Motor neuron (in vitro differentiated cells): ENCODE data around the gene MAD1L1. TPM values are rescaled to one million over a fixed set of nuclear protein-coding genes. Genes with fewer than 3 reads are reported as not detected.

Source experiments
- ATAC-seq, 8 experiments: fragments of 200-7000 bp; cut with Tn5 transposase; replicated peaks in 6 of 8; 2 replicates each; pipeline ENCODE4 v1.8.0; 2021; ENCODE audit warnings: mild to moderate bottlenecking in 8 of 8, moderate library complexity in 8 of 8
- H3K27ac ChIP-seq, 2 donors: fragments of 250-450 bp; sonication (Bioruptor Pico); 2 replicates each; pipeline ENCODE4 v1.9.0; 2021; ENCODE audit warnings: antibody characterized with exemption in 2 of 2, mild to moderate bottlenecking in 2 of 2, moderate library complexity in 1 of 2
- H3K4me1 ChIP-seq, 2 donors: fragments of 250-450 bp; sonication (Bioruptor Pico); replicated peaks in 1 of 2; 2 replicates each; pipeline ENCODE4 v1.6.1; 2021; ENCODE audit warnings: antibody characterized with exemption in 2 of 2, mild to moderate bottlenecking in 2 of 2, moderate library complexity in 1 of 2
- H3K4me3 ChIP-seq, 5 donors: fragments of 250-450 bp; sonication (Bioruptor Pico); 2 replicates each; pipeline ENCODE4 v1.9.0; 2021; ENCODE audit warnings: antibody characterized with exemption in 5 of 5, mild to moderate bottlenecking in 5 of 5, moderate library complexity in 4 of 5
- WGBS, 10 experiments: fragments of 450-650 bp; shearing (Covaris generic); methylation state at CpG; one replicate each; pipeline ENCODE4 v1.0.0; 2022; 5-methylcytosine and 5-hydroxymethylcytosine counted together
- in situ Hi-C, 9 experiments: fragments of 400-800 bp; cut with MboI; loops; one replicate each; pipeline ENCODE4 v1.15.0; 2021; ENCODE audit warnings: low sequenced_read_pairs in 9 of 9, low pct_unique_long_range_greater_than_20kb in 2 of 9; ENCODE audit not compliant: unreplicated experiment in 9 of 9
- total RNA-seq, 8 experiments: library from RNA; unstranded; fragments of 300-600 nt; gene quantifications; 2 replicates each; pipeline versions ENCODE4 v1.2.3 to v1.2.4, GENCODE V29; 2022

Gene MAD1L1
- total RNA-seq, 8 experiments from 2014 or later, result 24.0 to 68.8 (median 32.4) TPM

DNA sequence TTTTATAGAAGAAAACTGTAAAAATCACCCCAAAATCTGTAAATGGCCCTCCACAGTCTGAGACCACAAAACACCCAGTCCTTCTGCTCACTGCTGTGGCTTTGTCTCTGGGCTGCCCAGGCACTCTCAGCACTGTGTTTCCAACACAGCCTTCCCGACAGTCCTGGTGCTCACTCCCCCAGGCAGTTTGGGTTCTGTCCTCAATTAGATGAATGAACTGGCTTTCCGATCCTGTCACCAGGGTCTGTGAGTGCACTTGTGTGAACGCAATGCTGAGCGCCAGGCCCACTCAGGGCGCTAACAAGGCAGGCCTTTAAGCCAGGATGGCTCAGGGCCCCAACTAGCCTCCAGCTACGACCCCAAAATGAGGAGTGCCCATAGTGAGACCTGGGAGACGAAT, 3.3 kb downstream of the MAD1L1 start:
- Histone ChIP-seq H3K4me3 (no peak overlapping the region), H3K27ac (no peak overlapping the region), H3K4me1 (peaks cover 3 to 6% of the 10 kb centered on the region in 2 donors)
- WGBS, 10 experiments, result 60 to 100% (median 91%) methylated on average over 1 to 5 of the region's 7 CpGs; no CpG with 5 or more reads in 4 of the 10 experiments
- in situ Hi-C loops, result loop anchor here in 1 of 9 experiments (25.0 kb wide), 1 partner anchor 567 kb away; the partner anchor contains the start of gene ELFN1
- no peak for ATAC-seq

DNA sequence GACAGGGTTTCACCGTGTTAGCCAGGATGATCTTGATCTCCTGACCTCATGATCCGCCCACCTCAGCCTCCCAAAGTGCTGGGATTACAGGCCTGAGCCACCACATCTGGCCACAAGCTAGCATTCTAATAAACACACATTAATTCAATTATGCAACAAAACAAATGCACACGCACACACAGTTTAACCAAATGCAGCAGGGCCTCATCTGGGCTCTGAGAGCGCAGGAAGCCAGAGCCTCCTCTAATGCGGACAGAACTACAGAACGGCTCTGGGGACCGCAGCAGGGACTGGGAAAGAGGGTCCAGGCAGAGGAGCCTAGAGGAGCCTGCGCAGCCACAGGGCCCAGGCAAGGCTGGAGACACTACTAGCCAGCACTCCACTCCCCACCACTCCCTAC, 3.8 kb downstream of the MAD1L1 start:
- H3K27ac ChIP-seq, result no peak overlapping the region
- in situ Hi-C loops, result loop anchor here in 1 of 9 experiments (25.0 kb wide), 1 partner anchor 567 kb away; the partner anchor contains the start of gene ELFN1
- peak in 3 of 8 experiments; percentile 6 to 45 (median 37) for ATAC-seq
- H3K4me1 ChIP-seq, result peaks cover 3 to 6% of the 10 kb centered on the region in 2 donors
- no peak overlapping the region for H3K4me3 ChIP-seq
- 0 to 90% (median 80%) methylated on average over 1 to 7 of the region's 8 CpGs; no CpG with 5 or more reads in 4 of the 10 experiments for WGBS, 10 experiments

DNA sequence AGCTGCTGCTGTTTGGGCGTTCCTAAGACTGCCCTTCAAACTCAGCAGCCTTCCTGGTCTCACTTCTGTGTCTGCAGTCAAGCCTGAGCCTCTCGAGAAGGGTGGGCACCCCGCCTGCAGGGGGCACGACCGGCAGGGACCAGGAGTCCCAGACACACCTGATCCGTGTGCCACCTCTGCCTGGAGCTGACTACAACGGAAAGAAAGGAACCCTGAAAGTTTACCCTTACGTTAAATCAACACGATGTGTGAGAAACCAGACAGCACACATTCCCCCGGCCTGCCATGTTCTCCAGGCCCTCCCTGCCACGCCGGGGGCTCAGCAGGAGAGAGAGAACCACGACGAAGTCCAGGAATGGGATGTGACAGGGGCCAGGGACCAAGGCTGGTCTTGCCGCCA, 5.0 kb downstream of the MAD1L1 start:
- ATAC-seq, result no peak
- in situ Hi-C loops, result loop anchor here in 1 of 9 experiments (25.0 kb wide), 1 partner anchor 565 kb away; the partner anchor contains the start of gene ELFN1
- Histone ChIP-seq H3K4me3 (no peak overlapping the region), H3K4me1 (peaks cover 0 to 6% of the 10 kb centered on the region in 2 donors), H3K27ac (no peak overlapping the region)
- 83 to 100% (median 92%) methylated on average over 1 to 13 of the region's 15 CpGs; no CpG with 5 or more reads in 3 of the 10 experiments for WGBS, 10 experiments

DNA sequence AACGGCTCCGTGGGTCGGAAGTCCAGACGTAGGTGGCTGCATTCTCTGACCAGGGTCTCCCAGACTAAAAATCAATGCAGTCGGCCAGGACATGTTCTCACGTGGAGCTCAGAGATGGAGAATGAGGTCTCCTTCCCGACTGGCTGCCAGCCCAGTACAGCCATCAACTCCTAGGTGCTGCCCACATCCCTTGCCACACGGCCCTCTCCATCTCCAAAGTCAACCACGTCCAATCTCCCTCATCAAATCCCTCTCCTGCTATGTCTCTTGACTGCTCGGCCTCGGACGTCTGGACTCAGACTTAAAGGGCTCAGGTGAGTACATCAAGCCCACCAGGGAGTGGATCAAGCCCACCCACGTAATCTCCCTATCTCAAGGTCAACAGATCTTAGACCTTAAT, 6.9 kb downstream of the MAD1L1 start:
- 89 to 100% (median 98%) methylated on average over 1 to 10 of the region's 13 CpGs; no CpG with 5 or more reads in 5 of the 10 experiments for WGBS, 10 experiments
- ATAC-seq, result no peak
- no peak overlapping the region for H3K4me3 ChIP-seq
- no peaks in the 10 kb centered on the region for H3K4me1 ChIP-seq
- H3K27ac ChIP-seq, result no peak overlapping the region
- in situ Hi-C loops, result loop anchor here in 1 of 9 experiments (25.0 kb wide), 1 partner anchor 564 kb away; the partner anchor contains the start of gene ELFN1

DNA sequence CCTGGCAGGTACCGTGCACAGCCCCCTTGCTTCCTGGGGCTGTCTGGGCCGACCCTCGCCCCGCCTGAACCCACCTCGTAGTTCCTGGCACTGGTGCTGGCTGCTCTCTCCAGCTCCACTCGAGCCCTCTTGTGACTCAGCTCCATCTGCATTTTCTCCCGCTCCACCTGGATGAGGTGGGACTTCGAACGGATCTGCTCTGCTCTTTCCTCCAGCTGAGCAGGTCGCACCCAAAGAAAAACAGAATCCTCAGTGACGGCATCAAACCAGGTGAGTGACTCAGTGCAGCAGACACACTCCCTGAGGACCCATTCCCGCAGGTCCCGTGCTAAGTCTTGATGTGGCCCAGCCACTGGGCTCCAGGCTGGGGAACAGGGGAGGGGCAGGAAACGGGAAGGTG, 7.4 kb downstream of the MAD1L1 start:
- WGBS, 10 experiments, result 93 to 100% (median 98%) methylated on average over 3 to 8 of the region's 14 CpGs; no CpG with 5 or more reads in 4 of the 10 experiments
- Histone ChIP-seq H3K4me1 (no peaks in the 10 kb centered on the region), H3K27ac (no peak overlapping the region), H3K4me3 (no peak overlapping the region)
- in situ Hi-C loops, result loop anchor here in 1 of 9 experiments (25.0 kb wide), 1 partner anchor 563 kb away; the partner anchor contains the start of gene ELFN1
- no peak for ATAC-seq

DNA sequence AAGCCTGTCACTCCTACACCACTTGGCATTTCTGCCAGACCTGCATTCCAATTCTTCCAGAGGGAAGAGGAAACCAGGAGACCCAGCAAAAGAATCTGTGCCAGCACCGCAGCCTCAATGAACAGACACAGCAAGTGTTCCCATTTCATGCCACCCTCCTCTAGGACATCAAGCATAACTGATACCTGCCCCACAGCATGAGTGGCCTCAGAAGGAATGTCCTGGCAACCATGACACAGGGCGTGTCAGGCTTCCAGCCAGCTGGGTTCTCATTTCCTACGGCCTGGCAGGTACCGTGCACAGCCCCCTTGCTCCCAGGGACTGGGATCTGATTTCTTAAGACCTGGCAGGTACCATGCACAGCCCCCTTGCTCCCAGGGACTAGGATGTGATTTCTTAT, 7.8 kb downstream of the MAD1L1 start:
- Histone ChIP-seq H3K27ac (no peak overlapping the region), H3K4me1 (no peaks in the 10 kb centered on the region), H3K4me3 (no peak overlapping the region)
- in situ Hi-C loops, result loop anchor here in 4 of 9 experiments (25.0 kb wide), 3 partner anchors 563 to 663 kb away; partner anchors contain the start of genes ELFN1 (in 3 of the 4), PSMG3 (in 1 of the 4) and TMEM184A (in 1 of the 4)
- WGBS, 10 experiments, result 60 to 100% (median 80%) methylated on average over 1 to 3 of the region's 4 CpGs; no CpG with 5 or more reads in 6 of the 10 experiments
- ATAC-seq, result no peak

DNA sequence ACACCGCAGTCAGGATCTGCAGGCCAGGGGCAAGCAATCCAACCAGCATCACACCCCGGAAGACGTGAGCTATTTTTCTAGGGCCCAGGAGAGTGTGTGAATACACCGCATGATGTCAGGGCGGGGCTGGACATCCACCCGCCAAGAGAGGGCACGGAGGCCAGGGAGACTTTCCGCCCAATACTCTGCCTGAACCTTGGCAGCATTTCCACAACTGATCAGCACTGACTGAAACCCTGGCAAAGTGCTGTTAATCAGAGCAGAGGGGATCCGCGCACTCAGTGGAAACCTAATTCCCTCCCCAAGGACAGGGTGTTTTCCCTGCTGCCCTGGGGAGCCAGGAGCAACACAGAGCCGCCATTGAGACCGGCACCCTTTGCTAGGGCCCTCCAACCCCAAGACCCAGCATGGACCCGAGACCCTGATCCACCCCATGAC, 8.2 kb downstream of the MAD1L1 start:
- no peak overlapping the region for H3K4me3 ChIP-seq
- WGBS, 10 experiments, result 80 to 100% (median 87%) methylated on average over 1 to 9 of the region's 13 CpGs; no CpG with 5 or more reads in 4 of the 10 experiments
- no peaks in the 10 kb centered on the region for H3K4me1 ChIP-seq
- ATAC-seq, result peak in 2 of 8 experiments; percentile 54 to 63
- in situ Hi-C loops, result loop anchor here in 3 of 9 experiments (25.0 kb wide), 3 partner anchors 562 to 662 kb away; partner anchors contain the start of genes ELFN1 (in 2 of the 3), PSMG3 (in 1 of the 3) and TMEM184A (in 1 of the 3)
- no peak overlapping the region for H3K27ac ChIP-seq

DNA sequence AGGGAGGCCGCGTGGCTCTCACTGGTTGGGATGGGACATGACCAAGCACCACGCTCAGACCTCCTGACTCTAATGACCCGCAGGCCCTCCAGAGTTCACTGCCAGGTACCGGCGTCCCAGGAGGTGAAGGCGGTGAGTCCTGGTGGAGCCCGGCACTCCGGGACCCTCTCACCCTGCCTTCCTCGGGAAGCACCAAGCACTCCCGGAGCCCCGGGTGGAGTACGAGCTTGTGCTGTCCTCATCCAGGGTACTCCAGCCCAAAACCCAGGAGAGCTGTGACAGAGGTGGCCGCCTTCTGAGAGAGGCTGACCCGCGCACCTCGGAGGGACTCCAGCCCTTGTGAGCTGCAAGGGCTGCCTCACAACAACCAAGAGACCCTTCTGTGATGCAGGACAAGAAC, 9.4 kb downstream of the MAD1L1 start:
- ATAC-seq, result no peak
- no peaks in the 10 kb centered on the region for H3K4me1 ChIP-seq
- no peak overlapping the region for H3K4me3 ChIP-seq
- in situ Hi-C loops, result loop anchor here in 3 of 9 experiments (25.0 kb wide), 3 partner anchors 561 to 661 kb away; partner anchors contain the start of genes ELFN1 (in 2 of the 3), PSMG3 (in 1 of the 3) and TMEM184A (in 1 of the 3)
- H3K27ac ChIP-seq, result no peak overlapping the region
- WGBS, 10 experiments, result 80 to 100% (median 100%) methylated on average over 1 to 4 of the region's 17 CpGs; no CpG with 5 or more reads in 6 of the 10 experiments

DNA sequence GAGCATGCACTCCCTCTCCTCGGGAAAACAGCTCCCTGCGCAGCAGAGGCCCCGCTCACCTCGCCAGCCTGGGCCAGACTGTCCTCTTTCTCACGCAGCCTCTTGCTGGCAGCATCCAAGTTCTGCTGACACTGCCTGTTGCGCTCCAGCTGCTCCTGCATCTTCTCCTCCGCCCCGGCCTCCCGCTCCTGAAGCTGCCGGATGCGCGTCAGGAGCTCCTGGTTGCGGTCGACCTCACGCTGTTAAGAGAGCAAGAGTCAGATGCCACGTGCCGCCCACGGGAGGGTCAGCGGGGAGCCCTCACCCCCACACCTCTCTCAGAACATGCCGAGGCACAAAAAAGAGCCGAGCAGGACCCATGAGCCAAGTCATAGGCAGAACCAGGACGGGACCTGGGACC, 10.2 kb downstream of the MAD1L1 start:
- 84 to 98% (median 89%) methylated on average over 3 to 9 of the region's 22 CpGs; no CpG with 5 or more reads in 4 of the 10 experiments for WGBS, 10 experiments
- ATAC-seq, result no peak
- no peak overlapping the region for H3K27ac ChIP-seq
- no peak overlapping the region for H3K4me3 ChIP-seq
- in situ Hi-C loops, result loop anchor here in 3 of 9 experiments (25.0 kb wide), 3 partner anchors 560 to 660 kb away; partner anchors contain the start of genes ELFN1 (in 2 of the 3), PSMG3 (in 1 of the 3) and TMEM184A (in 1 of the 3)
- no peaks in the 10 kb centered on the region for H3K4me1 ChIP-seq

DNA sequence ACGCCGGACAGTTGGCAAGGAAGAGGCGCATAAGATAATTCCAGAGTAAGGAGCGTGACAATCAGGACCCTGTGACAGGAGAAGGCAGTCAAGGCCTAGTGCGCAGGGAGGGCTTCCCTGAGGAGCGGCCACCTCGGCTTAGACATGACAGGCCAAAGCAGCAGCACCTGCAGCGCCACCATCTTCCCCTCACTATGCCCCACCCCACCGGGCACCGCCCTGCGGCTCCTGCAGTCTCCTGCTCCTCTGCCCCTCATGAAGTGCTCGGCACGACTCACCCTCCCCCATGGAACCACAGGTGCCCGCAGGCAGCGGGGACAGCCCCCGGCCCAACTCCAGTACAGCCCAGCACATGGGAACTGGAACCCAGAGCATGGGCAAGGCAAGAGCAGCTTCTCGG, 11.8 kb downstream of the MAD1L1 start:
- ATAC-seq, result no peak

DNA sequence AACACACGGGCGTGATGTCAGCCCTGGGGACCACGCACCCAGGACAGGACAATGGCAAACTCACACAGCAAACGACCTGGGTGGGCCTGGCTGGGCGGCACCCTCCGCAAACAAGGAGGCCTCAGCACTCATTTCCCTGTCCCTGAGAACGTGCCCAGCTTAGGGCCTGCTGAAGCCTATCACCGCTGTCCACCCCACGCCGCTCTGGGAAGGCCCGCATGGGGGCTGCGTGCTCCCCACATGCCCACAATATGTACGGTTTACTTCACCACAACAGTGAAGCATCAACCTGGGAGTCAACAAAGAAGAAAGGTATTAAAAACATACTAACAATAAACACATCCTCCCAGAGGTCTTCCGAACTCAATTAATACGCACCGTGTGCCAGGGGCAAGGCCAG, 12.2 kb downstream of the MAD1L1 start:
- Histone ChIP-seq H3K27ac (no peak overlapping the region), H3K4me1 (no peaks in the 10 kb centered on the region), H3K4me3 (no peak overlapping the region)
- no peak for ATAC-seq
- in situ Hi-C loops, result loop anchor here in 3 of 9 experiments (25.0 kb wide), 3 partner anchors 558 to 658 kb away; partner anchors contain the start of genes ELFN1 (in 2 of the 3), PSMG3 (in 1 of the 3) and TMEM184A (in 1 of the 3)
- WGBS, 10 experiments, result 67 to 100% (median 90%) methylated on average over 1 to 8 of the region's 16 CpGs; no CpG with 5 or more reads in 6 of the 10 experiments

More for the DNA sequence above, 11.8 kb downstream of the MAD1L1 start:
- Histone ChIP-seq H3K4me3 (no peak overlapping the region), H3K4me1 (no peaks in the 10 kb centered on the region), H3K27ac (no peak overlapping the region)
- 90 to 100% (median 100%) methylated on average over 1 to 2 of the region's 17 CpGs; no CpG with 5 or more reads in 5 of the 10 experiments for WGBS, 10 experiments
- in situ Hi-C loops, result loop anchor here in 3 of 9 experiments (25.0 kb wide), 3 partner anchors 559 to 659 kb away; partner anchors contain the start of genes ELFN1 (in 2 of the 3), PSMG3 (in 1 of the 3) and TMEM184A (in 1 of the 3)

DNA sequence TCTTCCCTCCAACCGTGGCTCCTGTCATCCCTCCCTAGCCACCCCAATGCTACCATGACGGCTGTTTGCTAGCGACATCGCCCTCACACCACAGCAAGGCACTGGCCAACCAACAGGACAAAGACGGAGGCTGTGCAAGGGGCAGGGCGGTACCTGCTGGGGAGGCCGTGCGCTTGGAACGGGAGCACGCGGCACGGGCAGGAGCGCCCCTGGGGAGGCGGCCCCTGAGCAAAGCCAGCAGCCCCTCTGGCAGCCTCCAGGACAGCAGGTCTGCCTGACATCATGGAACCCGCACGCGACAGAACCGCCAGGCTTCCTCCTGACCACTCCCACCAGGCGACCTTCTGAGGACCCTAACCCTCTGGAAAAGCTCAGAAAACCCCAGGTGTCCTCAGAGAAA, 12.7 kb downstream of the MAD1L1 start:
- in situ Hi-C loops, result loop anchor here in 3 of 9 experiments (25.0 kb wide), 3 partner anchors 558 to 658 kb away; partner anchors contain the start of genes ELFN1 (in 2 of the 3), PSMG3 (in 1 of the 3) and TMEM184A (in 1 of the 3)
- WGBS, 10 experiments, result 60 to 100% methylated on average over 1 of the region's 19 CpGs; no CpG with 5 or more reads in 8 of the 10 experiments
- no peak overlapping the region for H3K4me3 ChIP-seq
- no peak overlapping the region for H3K27ac ChIP-seq
- ATAC-seq, result no peak
- H3K4me1 ChIP-seq, result no peaks in the 10 kb centered on the region

DNA sequence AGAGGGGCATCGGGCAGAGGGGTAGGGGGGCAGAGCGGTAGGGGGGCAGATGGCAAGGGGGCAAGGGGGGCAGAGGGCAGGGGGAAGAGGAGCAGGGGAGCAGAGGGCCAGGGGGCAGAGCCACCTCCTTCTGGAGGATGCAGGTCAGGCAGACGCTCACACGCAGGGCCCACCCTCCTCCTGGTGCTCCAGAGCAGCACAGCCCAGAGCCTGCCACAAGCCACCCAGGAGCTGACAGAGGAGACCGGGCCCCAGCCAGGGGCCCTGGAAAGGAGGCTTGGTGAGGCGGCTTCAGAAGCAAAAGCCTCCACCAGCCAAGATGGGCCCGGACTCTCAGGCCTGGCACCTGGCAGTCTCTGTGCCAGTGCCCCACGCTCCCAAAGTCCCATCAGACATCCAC, 13.1 kb downstream of the MAD1L1 start:
- in situ Hi-C loops, result loop anchor here in 4 of 9 experiments (10.0 to 25.0 kb wide), 4 partner anchors 557 to 657 kb away; partner anchors contain the start of genes ELFN1 (in 2 of the 4), PSMG3 (in 2 of the 4) and TMEM184A (in 1 of the 4)
- Histone ChIP-seq H3K4me3 (no peak overlapping the region), H3K27ac (no peak overlapping the region), H3K4me1 (no peaks in the 10 kb centered on the region)
- no peak for ATAC-seq
- WGBS, 10 experiments, result no CpG with 5 or more reads among the region's 8 CpGs
